ENCODE measurements around the gene RPS6KA5.

- no peak for TF ChIP-seq POLR2AphosphoS5 (IDR thresholded peaks at IDR 0.05; ENCODE audit: low read depth, low read length)
- no peak for TF ChIP-seq POLR2A (IDR thresholded peaks at IDR 0.05; ENCODE audit: low read depth, low read length)
- no peak for TF ChIP-seq SPI1 (IDR thresholded peaks at IDR 0.05; ENCODE audit: low read depth, low read length)
- TF ChIP-seq TAF1 (IDR thresholded peaks at IDR 0.05; ENCODE audit: low read depth, low read length), result no peak
- no peak for TF ChIP-seq POU2F2 (IDR thresholded peaks at IDR 0.05; ENCODE audit: low read depth, low read length)
- no peak for TF ChIP-seq PAX5 (IDR thresholded peaks at IDR 0.05; ENCODE audit: insufficient read depth, low read length, severe bottlenecking)
Observed at GRCh38 chr14:90805662-90806540, 254.5 kb downstream of the RPS6KA5 start.
